ELR (cell line): ENCODE data around the gene DPYSL5.

Experiments
- DNase-seq: peaks from one replicate; pipeline ENCODE4 v3.0.0-alpha.2; 2015; ENCODE audit warnings: low read depth

DPYSL5 gene

GRCh38 chr2:26932974-26933373 is 85.0 kb downstream of the DPYSL5 start:
- no peak for DNase-seq

- DNase-seq = no peak
Observed at GRCh38 chr2:26933431-26934334, 85.8 kb downstream of the DPYSL5 start.

- no peak for DNase-seq
Observed at GRCh38 chr2:26934335-26934724, 86.4 kb downstream of the DPYSL5 start.

GRCh38 chr2:26934985-26935384 is 87.1 kb downstream of the DPYSL5 start:
- no peak for DNase-seq

GRCh38 chr2:26936855-26937254 is 88.9 kb downstream of the DPYSL5 start:
- DNase-seq = no peak

- DNase-seq = peak; percentile 13
Observed at GRCh38 chr2:26938399-26939118, 90.6 kb downstream of the DPYSL5 start.

GRCh38 chr2:26940001-26940400 is 92.1 kb downstream of the DPYSL5 start:
- no peak for DNase-seq

GRCh38 chr2:26941486-26941885 is 93.6 kb downstream of the DPYSL5 start:
- DNase-seq = peak; percentile 62

- DNase-seq = peak; percentile 62
Observed at GRCh38 chr2:26942543-26943295, 94.8 kb downstream of the DPYSL5 start.

- no peak for DNase-seq
Observed at GRCh38 chr2:26945991-26946750, 98.2 kb downstream of the DPYSL5 start.

GRCh38 chr2:26946841-26947784 is 99.2 kb downstream of the DPYSL5 start:
- DNase-seq = peak; percentile 19

- no peak for DNase-seq
Observed at GRCh38 chr2:26948800-26949199, 100.9 kb downstream of the DPYSL5 start.

GRCh38 chr2:26950246-26950645 is 102.3 kb downstream of the DPYSL5 start:
- DNase-seq = no peak

GRCh38 chr2:26951236-26951635 is 103.3 kb downstream of the DPYSL5 start:
- no peak for DNase-seq

- DNase-seq = no peak
Observed at GRCh38 chr2:26952374-26952773, 104.4 kb downstream of the DPYSL5 start.

GRCh38 chr2:26954135-26954534 is 106.2 kb downstream of the DPYSL5 start:
- no peak for DNase-seq

- no peak for DNase-seq
Observed at GRCh38 chr2:26957041-26957440, 109.1 kb downstream of the DPYSL5 start.

- no peak for DNase-seq
Observed at GRCh38 chr2:26957534-26957933, 109.6 kb downstream of the DPYSL5 start.

GRCh38 chr2:26959331-26959730 is 111.4 kb downstream of the DPYSL5 start:
- DNase-seq = no peak

GRCh38 chr2:26964446-26965130 is 116.7 kb downstream of the DPYSL5 start:
- DNase-seq = no peak
